ENCODE results near the gene MARCHF10.
A peak's percentile ranks its signal among the peaks of the same experiment; 100 is the strongest.

MARCHF10 gene

GRCh38 chr17:62653826-62654761, 154.0 kb downstream of the MARCHF10 start:
- DNase-seq: peak; percentile 77

GRCh38 chr17:62653002-62653825, 154.9 kb downstream of the MARCHF10 start:
- H3K27ac ChIP-seq (ENCODE audit: low read length, poor library complexity, severe bottlenecking): peak overlapping the region; percentile 33
- H3K9me3 ChIP-seq (ENCODE audit: control insufficient read depth, low read length): no peaks in the 10 kb centered on the region
- H2AFZ ChIP-seq (ENCODE audit: low read depth, low read length): no peak overlapping the region
- 8% methylated on average over 15 of the region's 30 CpGs for WGBS
- H3K79me1 ChIP-seq (replicated peaks; ENCODE audit: low read length, poor library complexity, severe bottlenecking): peaks cover 30% of the 10 kb centered on the region
- H3K4me1 ChIP-seq (ENCODE audit: control insufficient read depth, insufficient read depth, low read depth, low read length): peaks cover 34% of the 10 kb centered on the region
- H3K18ac ChIP-seq (ENCODE audit: low read depth in 1 of 2, low read length in 2 of 2): peak overlapping the region; percentile 90 to 91
- H4K91ac ChIP-seq (ENCODE audit: low read length): peak overlapping the region; percentile 90
- no peak overlapping the region for H2AK5ac ChIP-seq (ENCODE audit: low read length, severe bottlenecking)
- H4K8ac ChIP-seq (ENCODE audit: low read length): peak overlapping the region; percentile 86
- H3K4me3 ChIP-seq (ENCODE audit: insufficient read depth in 1 of 2, low read depth in 1 of 2, low read length in 2 of 2): peak overlapping the region; percentile 56 to 65
- peak overlapping the region; percentile 78 for H3K9ac ChIP-seq (ENCODE audit: low read length)
- H3K27me3 ChIP-seq (ENCODE audit: control insufficient read depth in 1 of 2, insufficient read depth in 1 of 2, low read length in 2 of 2): no peaks in the 10 kb centered on the region
- peak overlapping the region; percentile 85 to 93 for H3K4ac ChIP-seq (ENCODE audit: low read depth in 1 of 2, low read length in 2 of 2)
- peak overlapping the region; percentile 95 for H2BK120ac ChIP-seq (ENCODE audit: low read depth, low read length)
- peak overlapping the region; percentile 53 for H2BK5ac ChIP-seq (ENCODE audit: low read depth, low read length, poor library complexity, severe bottlenecking)
- peak overlapping the region; percentile 93 for H2BK15ac ChIP-seq (ENCODE audit: low read depth, poor library complexity, severe bottlenecking)
- peak overlapping the region; percentile 34 to 59 for H2BK12ac ChIP-seq (ENCODE audit: low read length in 2 of 2)
- H3K23ac ChIP-seq (ENCODE audit: low read length in 2 of 2): no peak overlapping the region
- peaks cover 5 to 28% of the 10 kb centered on the region in 2 experiments for H3K36me3 ChIP-seq (ENCODE audit: control insufficient read depth in 1 of 2, insufficient read depth in 2 of 2, low read depth in 1 of 2, low read length in 2 of 2)
- peak overlapping the region in 1 of 2 experiments; percentile 58 for H3K14ac ChIP-seq (ENCODE audit: low read length in 2 of 2)
- peak; percentile 80 for DNase-seq
- H3K4me2 ChIP-seq (ENCODE audit: low read length, poor library complexity, severe bottlenecking): peak overlapping the region; percentile 92

More at GRCh38 chr17:62653826-62654761, 154.0 kb downstream of the MARCHF10 start:
- Histone ChIP-seq H3K9me3 (ENCODE audit: control insufficient read depth, low read length) (no peaks in the 10 kb centered on the region), H3K79me1 (replicated peaks; ENCODE audit: low read length, poor library complexity, severe bottlenecking) (peaks cover 33% of the 10 kb centered on the region), H2BK5ac (ENCODE audit: low read depth, low read length, poor library complexity, severe bottlenecking) (no peak overlapping the region), H3K14ac (ENCODE audit: low read length in 2 of 2) (peak overlapping the region in 1 of 2 experiments; percentile 58), H3K4me1 (ENCODE audit: control insufficient read depth, insufficient read depth, low read depth, low read length) (peaks cover 31% of the 10 kb centered on the region), H3K4me3 (ENCODE audit: insufficient read depth in 1 of 2, low read depth in 1 of 2, low read length in 2 of 2) (peak overlapping the region in 1 of 2 experiments; percentile 42), H3K23ac (ENCODE audit: low read length in 2 of 2) (peak overlapping the region in 1 of 2 experiments; percentile 5), H3K9ac (ENCODE audit: low read length) (peak overlapping the region; percentile 78), H4K8ac (ENCODE audit: low read length) (peak overlapping the region; percentile 78), H3K4me2 (ENCODE audit: low read length, poor library complexity, severe bottlenecking) (no peak overlapping the region), H3K27me3 (ENCODE audit: control insufficient read depth in 1 of 2, insufficient read depth in 1 of 2, low read length in 2 of 2) (no peaks in the 10 kb centered on the region), H2BK12ac (ENCODE audit: low read length in 2 of 2) (peak overlapping the region; percentile 49 to 63), H2BK120ac (ENCODE audit: low read depth, low read length) (no peak overlapping the region), H2AFZ (ENCODE audit: low read depth, low read length) (no peak overlapping the region), H4K91ac (ENCODE audit: low read length) (peak overlapping the region; percentile 52), H3K36me3 (ENCODE audit: control insufficient read depth in 1 of 2, insufficient read depth in 2 of 2, low read depth in 1 of 2, low read length in 2 of 2) (peaks cover 9 to 32% of the 10 kb centered on the region in 2 experiments), H3K27ac (ENCODE audit: low read length, poor library complexity, severe bottlenecking) (no peak overlapping the region), H2BK15ac (ENCODE audit: low read depth, poor library complexity, severe bottlenecking) (peak overlapping the region; percentile 13), H3K18ac (ENCODE audit: low read depth in 1 of 2, low read length in 2 of 2) (peak overlapping the region; percentile 89 to 90), H2AK5ac (ENCODE audit: low read length, severe bottlenecking) (no peak overlapping the region), H3K4ac (ENCODE audit: low read depth in 1 of 2, low read length in 2 of 2) (peak overlapping the region; percentile 80 to 81)
- 45% methylated on average over 19 of the region's 19 CpGs for WGBS

- Histone ChIP-seq H3K27ac (ENCODE audit: low read length, poor library complexity, severe bottlenecking) (peak overlapping the region; percentile 33), H3K4me2 (ENCODE audit: low read length, poor library complexity, severe bottlenecking) (peak overlapping the region; percentile 92), H3K23ac (ENCODE audit: low read length in 2 of 2) (peak overlapping the region in 1 of 2 experiments; percentile 32), H3K79me1 (replicated peaks; ENCODE audit: low read length, poor library complexity, severe bottlenecking) (peaks cover 24% of the 10 kb centered on the region), H2BK120ac (ENCODE audit: low read depth, low read length) (peak overlapping the region; percentile 95), H3K4me3 (ENCODE audit: insufficient read depth in 1 of 2, low read depth in 1 of 2, low read length in 2 of 2) (peak overlapping the region; percentile 56 to 65), H2BK5ac (ENCODE audit: low read depth, low read length, poor library complexity, severe bottlenecking) (peak overlapping the region; percentile 53), H3K9ac (ENCODE audit: low read length) (peak overlapping the region; percentile 78), H3K4ac (ENCODE audit: low read depth in 1 of 2, low read length in 2 of 2) (peak overlapping the region; percentile 85 to 93), H4K91ac (ENCODE audit: low read length) (peak overlapping the region; percentile 90), H3K14ac (ENCODE audit: low read length in 2 of 2) (no peak overlapping the region), H2AFZ (ENCODE audit: low read depth, low read length) (no peak overlapping the region), H4K8ac (ENCODE audit: low read length) (peak overlapping the region; percentile 86), H2BK15ac (ENCODE audit: low read depth, poor library complexity, severe bottlenecking) (peak overlapping the region; percentile 93), H3K27me3 (ENCODE audit: control insufficient read depth in 1 of 2, insufficient read depth in 1 of 2, low read length in 2 of 2) (no peaks in the 10 kb centered on the region), H3K9me3 (ENCODE audit: control insufficient read depth, low read length) (no peaks in the 10 kb centered on the region), H2AK5ac (ENCODE audit: low read length, severe bottlenecking) (no peak overlapping the region), H2BK12ac (ENCODE audit: low read length in 2 of 2) (peak overlapping the region in 1 of 2 experiments; percentile 87), H3K18ac (ENCODE audit: low read depth in 1 of 2, low read length in 2 of 2) (peak overlapping the region; percentile 90 to 91), H3K4me1 (ENCODE audit: control insufficient read depth, insufficient read depth, low read depth, low read length) (peaks cover 35% of the 10 kb centered on the region), H3K36me3 (ENCODE audit: control insufficient read depth in 1 of 2, insufficient read depth in 2 of 2, low read depth in 1 of 2, low read length in 2 of 2) (peaks cover 4 to 26% of the 10 kb centered on the region in 2 experiments)
- 3% methylated on average over 55 of the region's 57 CpGs for WGBS
- DNase-seq: peak; percentile 89
Measured at GRCh38 chr17:62652251-62653001, 155.7 kb downstream of the MARCHF10 start.

Data from mesenchymal stem cell (in vitro differentiated cells and primary cell).